K562 (cell line): ENCODE results near the gene GFAP. TPM values are rescaled to one million over a fixed set of nuclear protein-coding genes. Genes with fewer than 3 reads are reported as not detected.

Experiments
- ATAC-seq: fragments of 200-7000 bp; cut with Tn5 transposase; 3 replicates; pipeline ENCODE4 v1.9.1; 2020; ENCODE audit warnings: moderate library complexity
- BruUV-seq: library from RNA; stranded (reverse); fragments of 400-500 nt; replicated peaks from 2 replicates; lab custom pipeline; 2021; lab: Mats Ljungman, UMichigan
- CTCF ChIA-PET: fragments of 300-600 bp; formaldehyde crosslinking; extraction: SDS; loops from one replicate; lab custom pipeline; 2021; ENCODE audit warnings: low intra/inter-chr PET ratio; lab: Yijun Ruan, JAX
- POLR2A ChIA-PET: fragments of 300-600, 350-650 bp; sonication (Branson Sonifier 250); formaldehyde crosslinking; extraction: SDS; loops from one replicate; lab custom pipeline; 2021; ENCODE audit warnings: antibody characterized with exemption, inconsistent platforms; lab: Yijun Ruan, JAX
- DNase-seq, 4 experiments: peaks; one replicate each; pipeline versions ENCODE4 v3.0.0 to v3.0.0-alpha.2; 2011 to 2018; ENCODE audit warnings: low spot score in 3 of 4, mixed read lengths in 3 of 4; ENCODE audit errors: extremely low read depth in 1 of 4
- FAIRE-seq: peaks from 2 replicates; lab custom pipeline; 2011; peaks lifted over from hg19 to GRCh38; lab: Jason Lieb, UNC
- H2AFZ ChIP-seq: 2 replicates; pipeline ENCODE4 v1.6.0; 2011; ENCODE audit warnings: low read depth, low read length, control low read depth, inconsistent platforms
- H3K27ac ChIP-seq: fragments of 200-600 bp; 3 replicates; pipeline ENCODE4 v1.8.0; 2011; ENCODE audit warnings: low read depth, mild to moderate bottlenecking, control low read depth, inconsistent platforms, low read length, moderate library complexity, mixed read lengths; ENCODE audit errors: extremely low read depth
- H3K27me3 ChIP-seq, 2 experiments: fragments of 300-600 bp in 1 of 2; 2 replicates in 1 of 2; 3 replicates in 1 of 2; pipeline versions ENCODE4 v1.6.0 to v1.8.0; 2011; ENCODE audit warnings: inconsistent platforms in 2 of 2, low read length in 2 of 2, mild to moderate bottlenecking in 1 of 2, mixed read lengths in 1 of 2, moderate library complexity in 1 of 2; ENCODE audit not compliant: control insufficient read depth in 2 of 2, insufficient read depth in 2 of 2
- H3K36me3 ChIP-seq: fragments of 300-600 bp; 3 replicates; pipeline ENCODE4 v1.8.0; 2011; ENCODE audit warnings: mild to moderate bottlenecking, low read length, inconsistent platforms; ENCODE audit not compliant: control insufficient read depth, insufficient read depth
- H3K4me1 ChIP-seq, 2 experiments: fragments of 200-600 bp in 1 of 2; replicated peaks in 1 of 2; 2 replicates in 1 of 2; 3 replicates in 1 of 2; pipeline versions ENCODE4 v1.5.1 to v1.8.0; 2011; ENCODE audit warnings: inconsistent platforms in 2 of 2, low read length in 2 of 2, mild to moderate bottlenecking in 1 of 2, mixed read lengths in 1 of 2, moderate library complexity in 1 of 2; ENCODE audit not compliant: control insufficient read depth in 2 of 2, insufficient read depth in 2 of 2
- H3K4me2 ChIP-seq: 2 replicates; pipeline ENCODE4 v1.6.1; 2011; ENCODE audit warnings: low read length, control low read depth, inconsistent platforms, mixed read lengths; ENCODE audit not compliant: insufficient read depth
- H3K4me3 ChIP-seq: fragments of 200-600 bp; sonication (generic), shearing (Covaris generic); 2 replicates; pipeline ENCODE4 v1.5.1; 2016; ENCODE audit warnings: control low read depth, inconsistent platforms
- H3K79me2 ChIP-seq: fragments of 200-600 bp; 3 replicates; pipeline ENCODE4 v1.8.0; 2011; ENCODE audit warnings: low read length, inconsistent platforms; ENCODE audit not compliant: control insufficient read depth, insufficient read depth
- H3K9ac ChIP-seq, 2 experiments: 2 replicates each; pipeline versions ENCODE4 v1.6.0 to v1.6.1; 2011; ENCODE audit warnings: low read depth in 2 of 2, low read length in 2 of 2, control low read depth in 1 of 2, inconsistent platforms in 1 of 2, mild to moderate bottlenecking in 1 of 2, mixed read lengths in 1 of 2; ENCODE audit not compliant: insufficient read depth in 1 of 2
- H3K9me1 ChIP-seq: one replicate; pipeline ENCODE4 v1.6.0; 2011; ENCODE audit warnings: inconsistent platforms, mild to moderate bottlenecking, low read length, moderate library complexity; ENCODE audit not compliant: control insufficient read depth, insufficient read depth
- H3K9me3 ChIP-seq: replicated peaks from 2 replicates; pipeline ENCODE4 v1.5.1; 2011; ENCODE audit warnings: low read depth, low read length, inconsistent platforms; ENCODE audit not compliant: control insufficient read depth, insufficient read depth
- H4K20me1 ChIP-seq: replicated peaks from 2 replicates; pipeline ENCODE4 v1.6.1; 2011; ENCODE audit warnings: low read length, inconsistent platforms, mixed read lengths; ENCODE audit not compliant: control insufficient read depth, insufficient read depth
- FOXA1 ChIP-seq: fragments of 450-650 bp; IDR thresholded peaks from 2 replicates; pipeline ENCODE4 v1.6.1; 2016; ENCODE audit warnings: mild to moderate bottlenecking, borderline replicate concordance
- HNRNPLL ChIP-seq: fragments of 200-400 bp; formaldehyde crosslinking; IDR thresholded peaks from 2 replicates; pipeline ENCODE4 v1.6.1; 2017; ENCODE audit warnings: low read length, low read depth, mild to moderate bottlenecking; ENCODE audit not compliant: poor library complexity, severe bottlenecking
- ZFX ChIP-seq: sonication (generic); formaldehyde crosslinking; IDR thresholded peaks from 2 replicates; pipeline ENCODE4 v1.8.0; 2022; ENCODE audit warnings: mild to moderate bottlenecking, missing genetic modification reagents, moderate library complexity
- WGBS: fragments of 100-300 bp; shearing (Covaris generic); methylation state at CpG from one replicate; pipeline ENCODE4 v1.1.6; 2016; ENCODE audit warnings: low coverage, mixed read lengths; ENCODE audit not compliant: insufficient coverage; ENCODE audit errors: missing lambda C conversion rate; 5-methylcytosine and 5-hydroxymethylcytosine counted together
- in situ Hi-C: fragments of 300-500 bp; cut with MboI; formaldehyde crosslinking; loops from 4 replicates; pipeline ENCODE4 v1.15.0; 2018; ENCODE audit warnings: inconsistent platforms, mixed read lengths
- intact Hi-C: fragments of 100-400 bp; cut with micrococcal nuclease; formaldehyde crosslinking; loops from 2 replicates; pipeline ENCODE4 v1.14.2; 2022
- polyA plus RNA-seq, 8 experiments: library from polyadenylated mRNA; depleted of rRNA in 4 of 8; stranded (reverse) in 5 of 8; unstranded in 3 of 8; fragments of >200 nt; fragmentation: Nextera tagmentation in 2 of 8; fragmentation: Illumina TruSeq in 1 of 8; extraction: Ambion mirVana in 2 of 8; extraction: Trizol in 1 of 8; gene quantifications; 2 replicates each; pipeline versions ENCODE4 v1.2.1 to v1.2.3, GENCODE V29; 2011 to 2014; ENCODE audit warnings: inconsistent platforms in 1 of 8, missing spikeins in 1 of 8
- total RNA-seq, 7 experiments: library from RNA; depleted of rRNA in 6 of 7; stranded (reverse); fragments of >200 nt in 6 of 7; fragmentation: Illumina TruSeq in 2 of 7; extraction: Trizol in 2 of 7; gene quantifications; 2 replicates each; pipeline versions ENCODE4 v1.2.1 to v1.2.3, GENCODE V29; 2011 to 2021; ENCODE audit warnings: low replicate concordance in 1 of 7

The GFAP gene
- total and polyA plus RNA-seq, 9 of the 15 experiments (the other 6 are each of a cell fraction or from before 2014, with no cell fraction given): 0.07 to 1.4 (median 0.60) TPM; not detected in 1

GRCh38 chr17:44907729-44908470 is 7.4 kb downstream of the GFAP start:
- Histone ChIP-seq H2AFZ (peak overlapping the region; percentile 87), H3K4me1 (peaks cover 36 to 42% of the 10 kb centered on the region in 2 experiments), H3K36me3 (no peaks in the 10 kb centered on the region), H3K9ac (peak overlapping the region; percentile 40 to 59; a peak in 3 of 4 replicates), H3K9me3 (no peaks in the 10 kb centered on the region), H4K20me1 (no peaks in the 10 kb centered on the region)
- BruUV-seq: no TSS peak
- 68% methylated on average over 11 of the region's 11 CpGs for WGBS
- CTCF ChIA-PET: no interaction called here
- TF ChIP-seq ZFX: peak; percentile 16; the same call in 1 of the 2 replicates
- no peak for TF ChIP-seq FOXA1
- TF ChIP-seq HNRNPLL: peak; percentile 2
- TF ChIP-seq, all 486 proteins: peak for 2
- in situ Hi-C loops: no loop called here
- intact Hi-C loops: no loop called here
- FAIRE-seq (no peak), ATAC-seq (no peak), DNase-seq (no peak)
- Histone ChIP-seq H3K4me3 (no peak overlapping the region), H3K27ac (peak overlapping the region; percentile 65; the same call in 2 of the 3 replicates), H3K79me2 (no peaks in the 10 kb centered on the region), H3K4me2 (peak overlapping the region; percentile 71), H3K27me3 (no peaks in the 10 kb centered on the region), H3K9me1 (peaks cover 7% of the 10 kb centered on the region)
- POLR2A ChIA-PET: interaction anchor here (0.9 to 1.3 kb wide), 4 partner anchors 9 to 243 kb away, joined by 3 to 7 read pairs (median 5); partner anchors contain the start of genes HEXIM1 and NMT1
